Measurements from ENCODE around the gene B4GALT7. TPM values are rescaled to one million over a fixed set of nuclear protein-coding genes. Genes with fewer than 3 reads are reported as not detected.

Gene B4GALT7
- polyA plus RNA-seq, 2 donors: 12.7 to 16.7 TPM

- Histone ChIP-seq H3K4me3 (ENCODE audit: low read depth in 1 of 2, low read length in 2 of 2) (peak within 1 kb of the TSS; percentile 72 to 95), H3K9me3 (ENCODE audit: control insufficient read depth in 2 of 2, insufficient read depth in 1 of 2, low read depth in 1 of 2, low read length in 1 of 2) (no peaks in the 10 kb centered on the region), H3K4me1 (ENCODE audit: control insufficient read depth in 2 of 2, insufficient read depth in 2 of 2, low read length in 1 of 2) (peaks cover 0 to 3% of the 10 kb centered on the region in 2 donors), H3K36me3 (ENCODE audit: control insufficient read depth in 2 of 2, insufficient read depth in 2 of 2, low read length in 1 of 2) (peaks cover 19 to 33% of the 10 kb centered on the region in 2 donors), H3K27ac (ENCODE audit: low read depth in 2 of 2, low read length in 1 of 2) (peak within 1 kb of the TSS; percentile 76 to 79), H3K27me3 (ENCODE audit: control insufficient read depth in 1 of 2, insufficient read depth in 2 of 2, low read length in 2 of 2) (no peaks in the 10 kb centered on the region)
- WGBS, 2 donors: 0% methylated on average over 62 to 71 of the region's 71 CpGs
Measured at GRCh38 chr5:177592010-177592834, 7.7 kb upstream of the B4GALT7 start, which contains the start of gene TMED9. Gene TMED9, plus strand, starts transcription at chr5:177592203. Its CDS starts 12 bp downstream, at chr5:177592215.

GRCh38 chr5:177592905-177593304 lies 7.0 kb upstream of the B4GALT7 start:
- peak overlapping the region in 1 of 2 donors; percentile 72 for H3K4me3 ChIP-seq (ENCODE audit: low read depth in 1 of 2, low read length in 2 of 2)
- H3K4me1 ChIP-seq (ENCODE audit: control insufficient read depth in 2 of 2, insufficient read depth in 2 of 2, low read length in 1 of 2): peaks cover 0 to 3% of the 10 kb centered on the region in 2 donors
- no peaks in the 10 kb centered on the region for H3K27me3 ChIP-seq (ENCODE audit: control insufficient read depth in 1 of 2, insufficient read depth in 2 of 2, low read length in 2 of 2)
- peaks cover 19 to 33% of the 10 kb centered on the region in 2 donors for H3K36me3 ChIP-seq (ENCODE audit: control insufficient read depth in 2 of 2, insufficient read depth in 2 of 2, low read length in 1 of 2)
- 74 to 75% methylated on average over 13 of the region's 13 CpGs for WGBS, 2 donors
- H3K27ac ChIP-seq (ENCODE audit: low read depth in 2 of 2, low read length in 1 of 2): no peak overlapping the region
- no peaks in the 10 kb centered on the region for H3K9me3 ChIP-seq (ENCODE audit: control insufficient read depth in 2 of 2, insufficient read depth in 1 of 2, low read depth in 1 of 2, low read length in 1 of 2)

- H3K27ac ChIP-seq (ENCODE audit: low read depth in 2 of 2, low read length in 1 of 2): no peak overlapping the region
- no peak overlapping the region for H3K4me3 ChIP-seq (ENCODE audit: low read depth in 1 of 2, low read length in 2 of 2)
- no peaks in the 10 kb centered on the region for H3K9me3 ChIP-seq (ENCODE audit: control insufficient read depth in 2 of 2, insufficient read depth in 1 of 2, low read depth in 1 of 2, low read length in 1 of 2)
- H3K4me1 ChIP-seq (ENCODE audit: control insufficient read depth in 2 of 2, insufficient read depth in 2 of 2, low read length in 1 of 2): peaks cover 0 to 3% of the 10 kb centered on the region in 2 donors
- H3K27me3 ChIP-seq (ENCODE audit: control insufficient read depth in 1 of 2, insufficient read depth in 2 of 2, low read length in 2 of 2): no peaks in the 10 kb centered on the region
- peaks cover 19 to 33% of the 10 kb centered on the region in 2 donors for H3K36me3 ChIP-seq (ENCODE audit: control insufficient read depth in 2 of 2, insufficient read depth in 2 of 2, low read length in 1 of 2)
- 83 to 84% methylated on average over 3 of the region's 3 CpGs for WGBS, 2 donors
Measured at GRCh38 chr5:177593511-177593910, 6.4 kb upstream of the B4GALT7 start.

- Histone ChIP-seq H3K4me3 (ENCODE audit: low read depth in 1 of 2, low read length in 2 of 2) (no peak overlapping the region), H3K36me3 (ENCODE audit: control insufficient read depth in 2 of 2, insufficient read depth in 2 of 2, low read length in 1 of 2) (peaks cover 19 to 33% of the 10 kb centered on the region in 2 donors), H3K27ac (ENCODE audit: low read depth in 2 of 2, low read length in 1 of 2) (no peak overlapping the region), H3K9me3 (ENCODE audit: control insufficient read depth in 2 of 2, insufficient read depth in 1 of 2, low read depth in 1 of 2, low read length in 1 of 2) (no peaks in the 10 kb centered on the region), H3K27me3 (ENCODE audit: control insufficient read depth in 1 of 2, insufficient read depth in 2 of 2, low read length in 2 of 2) (no peaks in the 10 kb centered on the region), H3K4me1 (ENCODE audit: control insufficient read depth in 2 of 2, insufficient read depth in 2 of 2, low read length in 1 of 2) (peaks cover 0 to 3% of the 10 kb centered on the region in 2 donors)
- 87 to 93% methylated on average over 8 of the region's 8 CpGs for WGBS, 2 donors
Measured at GRCh38 chr5:177594071-177594470, 5.9 kb upstream of the B4GALT7 start.

- Histone ChIP-seq H3K4me3 (ENCODE audit: low read depth in 1 of 2, low read length in 2 of 2) (no peak overlapping the region), H3K36me3 (ENCODE audit: control insufficient read depth in 2 of 2, insufficient read depth in 2 of 2, low read length in 1 of 2) (peaks cover 19 to 33% of the 10 kb centered on the region in 2 donors), H3K27ac (ENCODE audit: low read depth in 2 of 2, low read length in 1 of 2) (no peak overlapping the region), H3K27me3 (ENCODE audit: control insufficient read depth in 1 of 2, insufficient read depth in 2 of 2, low read length in 2 of 2) (no peaks in the 10 kb centered on the region), H3K4me1 (ENCODE audit: control insufficient read depth in 2 of 2, insufficient read depth in 2 of 2, low read length in 1 of 2) (peaks cover 0 to 3% of the 10 kb centered on the region in 2 donors), H3K9me3 (ENCODE audit: control insufficient read depth in 2 of 2, insufficient read depth in 1 of 2, low read depth in 1 of 2, low read length in 1 of 2) (no peaks in the 10 kb centered on the region)
- WGBS, 2 donors: 92 to 96% methylated on average over 8 of the region's 8 CpGs
Measured at GRCh38 chr5:177595026-177595585, 4.8 kb upstream of the B4GALT7 start.

- 93 to 100% methylated on average over 2 of the region's 2 CpGs for WGBS, 2 donors
- H3K27me3 ChIP-seq (ENCODE audit: control insufficient read depth in 1 of 2, insufficient read depth in 2 of 2, low read length in 2 of 2): no peaks in the 10 kb centered on the region
- H3K27ac ChIP-seq (ENCODE audit: low read depth in 2 of 2, low read length in 1 of 2): no peak overlapping the region
- no peaks in the 10 kb centered on the region for H3K9me3 ChIP-seq (ENCODE audit: control insufficient read depth in 2 of 2, insufficient read depth in 1 of 2, low read depth in 1 of 2, low read length in 1 of 2)
- peaks cover 19 to 33% of the 10 kb centered on the region in 2 donors for H3K36me3 ChIP-seq (ENCODE audit: control insufficient read depth in 2 of 2, insufficient read depth in 2 of 2, low read length in 1 of 2)
- H3K4me1 ChIP-seq (ENCODE audit: control insufficient read depth in 2 of 2, insufficient read depth in 2 of 2, low read length in 1 of 2): peaks cover 4 to 8% of the 10 kb centered on the region in 2 donors
- H3K4me3 ChIP-seq (ENCODE audit: low read depth in 1 of 2, low read length in 2 of 2): no peak overlapping the region
Measured at GRCh38 chr5:177595991-177596774, 3.7 kb upstream of the B4GALT7 start.

GRCh38 chr5:177596775-177597238 lies 3.1 kb upstream of the B4GALT7 start:
- Histone ChIP-seq H3K27me3 (ENCODE audit: control insufficient read depth in 1 of 2, insufficient read depth in 2 of 2, low read length in 2 of 2) (no peaks in the 10 kb centered on the region), H3K4me1 (ENCODE audit: control insufficient read depth in 2 of 2, insufficient read depth in 2 of 2, low read length in 1 of 2) (peaks cover 4 to 12% of the 10 kb centered on the region in 2 donors), H3K4me3 (ENCODE audit: low read depth in 1 of 2, low read length in 2 of 2) (no peak overlapping the region), H3K36me3 (ENCODE audit: control insufficient read depth in 2 of 2, insufficient read depth in 2 of 2, low read length in 1 of 2) (peaks cover 19 to 33% of the 10 kb centered on the region in 2 donors), H3K27ac (ENCODE audit: low read depth in 2 of 2, low read length in 1 of 2) (no peak overlapping the region), H3K9me3 (ENCODE audit: control insufficient read depth in 2 of 2, insufficient read depth in 1 of 2, low read depth in 1 of 2, low read length in 1 of 2) (no peaks in the 10 kb centered on the region)
- WGBS, 2 donors: 93 to 98% methylated on average over 2 of the region's 2 CpGs

- Histone ChIP-seq H3K4me3 (ENCODE audit: low read depth in 1 of 2, low read length in 2 of 2) (no peak overlapping the region), H3K4me1 (ENCODE audit: control insufficient read depth in 2 of 2, insufficient read depth in 2 of 2, low read length in 1 of 2) (peaks cover 4 to 15% of the 10 kb centered on the region in 2 donors), H3K9me3 (ENCODE audit: control insufficient read depth in 2 of 2, insufficient read depth in 1 of 2, low read depth in 1 of 2, low read length in 1 of 2) (no peaks in the 10 kb centered on the region), H3K27me3 (ENCODE audit: control insufficient read depth in 1 of 2, insufficient read depth in 2 of 2, low read length in 2 of 2) (no peaks in the 10 kb centered on the region), H3K36me3 (ENCODE audit: control insufficient read depth in 2 of 2, insufficient read depth in 2 of 2, low read length in 1 of 2) (peaks cover 18 to 31% of the 10 kb centered on the region in 2 donors), H3K27ac (ENCODE audit: low read depth in 2 of 2, low read length in 1 of 2) (no peak overlapping the region)
- WGBS, 2 donors: 41 to 43% methylated on average over 5 of the region's 5 CpGs
Measured at GRCh38 chr5:177598477-177598876, 1.5 kb upstream of the B4GALT7 start.

- Histone ChIP-seq H3K27ac (ENCODE audit: low read depth in 2 of 2, low read length in 1 of 2) (peak overlapping the region; percentile 91 to 95), H3K4me1 (ENCODE audit: control insufficient read depth in 2 of 2, insufficient read depth in 2 of 2, low read length in 1 of 2) (peaks cover 4 to 14% of the 10 kb centered on the region in 2 donors), H3K4me3 (ENCODE audit: low read depth in 1 of 2, low read length in 2 of 2) (peak overlapping the region; percentile 87 to 90), H3K27me3 (ENCODE audit: control insufficient read depth in 1 of 2, insufficient read depth in 2 of 2, low read length in 2 of 2) (no peaks in the 10 kb centered on the region), H3K9me3 (ENCODE audit: control insufficient read depth in 2 of 2, insufficient read depth in 1 of 2, low read depth in 1 of 2, low read length in 1 of 2) (no peaks in the 10 kb centered on the region), H3K36me3 (ENCODE audit: control insufficient read depth in 2 of 2, insufficient read depth in 2 of 2, low read length in 1 of 2) (peaks cover 3 to 21% of the 10 kb centered on the region in 2 donors)
- WGBS, 2 donors: 4% methylated on average over 16 of the region's 16 CpGs
Measured at GRCh38 chr5:177600508-177601018, 631 bp downstream of the B4GALT7 start.
